H1 (cell line): Measurements from ENCODE around the gene KIR3DL1. TPM values are rescaled to one million over a fixed set of nuclear protein-coding genes. Genes with fewer than 3 reads are reported as not detected.

Experiments used
- CTCF ChIA-PET: fragments of 300-600 bp; sonication (Branson Sonifier 250); formaldehyde crosslinking; loops from one replicate; lab custom pipeline; 2021; ENCODE audit not compliant: partially characterized antibody; lab: Charles Lee
- POLR2A ChIA-PET: fragments of 300-600 bp; sonication (Branson Sonifier 250); formaldehyde crosslinking; loops from one replicate; lab custom pipeline; 2021; ENCODE audit warnings: inconsistent platforms; ENCODE audit not compliant: partially characterized antibody; lab: Charles Lee
- DNase-seq, 2 experiments: peaks; one replicate each; pipeline versions ENCODE4 v3.0.0 to v3.0.0-alpha.2; 2010 to 2022; ENCODE audit warnings: low spot score in 2 of 2, low read depth in 1 of 2, mixed read lengths in 1 of 2
- FAIRE-seq: peaks from 2 replicates; lab custom pipeline; 2011; peaks lifted over from hg19 to GRCh38; lab: Jason Lieb, UNC
- H2AFZ ChIP-seq: 2 replicates; pipeline ENCODE4 v1.8.1; 2012; ENCODE audit warnings: low read length, inconsistent platforms
- H2AK5ac ChIP-seq: 2 replicates; pipeline ENCODE4 v1.6.1; 2013; ENCODE audit warnings: low read depth, low read length
- H2BK120ac ChIP-seq: replicated peaks from 2 replicates; pipeline ENCODE3; 2013; ENCODE audit warnings: low read depth, low read length, inconsistent platforms
- H2BK12ac ChIP-seq: 2 replicates; pipeline ENCODE4 v1.6.1; 2013; ENCODE audit warnings: low read depth, low read length
- H2BK15ac ChIP-seq: 2 replicates; pipeline ENCODE4 v1.6.1; 2013; ENCODE audit warnings: low read length
- H2BK20ac ChIP-seq: 2 replicates; pipeline ENCODE4 v1.6.1; 2013; ENCODE audit warnings: low read length
- H2BK5ac ChIP-seq: 2 replicates; pipeline ENCODE4 v1.6.1; 2013; ENCODE audit warnings: low read depth, low read length
- H3K14ac ChIP-seq: 2 replicates; pipeline ENCODE4 v1.6.1; 2013; ENCODE audit warnings: inconsistent platforms; ENCODE audit not compliant: insufficient read length
- H3K18ac ChIP-seq: 2 replicates; pipeline ENCODE4 v1.6.1; 2013; ENCODE audit warnings: low read length; ENCODE audit errors: extremely low read depth
- H3K23ac ChIP-seq: 2 replicates; pipeline ENCODE4 v1.6.1; 2013; ENCODE audit warnings: inconsistent platforms; ENCODE audit not compliant: insufficient read length
- H3K23me2 ChIP-seq: 2 replicates; pipeline ENCODE4 v1.6.1; 2013; ENCODE audit warnings: low read depth, low read length
- H3K27ac ChIP-seq: 2 replicates; pipeline ENCODE4 v1.6.1; 2011; ENCODE audit warnings: low read depth, low read length, inconsistent platforms
- H3K27me3 ChIP-seq, 4 experiments: replicated peaks in 1 of 4; 1 replicate in 1 of 4; 2 replicates in 3 of 4; pipeline versions ENCODE4 v1.6.1 to v1.8.1; 2011 to 2013; ENCODE audit warnings: low read length in 3 of 4, mild to moderate bottlenecking in 3 of 4, inconsistent platforms in 2 of 4, mixed read lengths in 2 of 4, moderate library complexity in 1 of 4; ENCODE audit not compliant: control insufficient read depth in 3 of 4, insufficient read depth in 3 of 4; ENCODE audit errors: extremely low read depth in 1 of 4
- H3K36me3 ChIP-seq, 4 experiments: 2 replicates each; pipeline versions ENCODE4 v1.6.1 to v1.8.1; 2011 to 2013; ENCODE audit warnings: mild to moderate bottlenecking in 4 of 4, low read length in 3 of 4, moderate library complexity in 2 of 4, control low read depth in 1 of 4, inconsistent platforms in 1 of 4; ENCODE audit not compliant: insufficient read depth in 4 of 4, control insufficient read depth in 2 of 4
- H3K4ac ChIP-seq: replicated peaks from 2 replicates; pipeline ENCODE3; 2013; ENCODE audit warnings: low read length, low read depth, mixed read lengths, inconsistent platforms; ENCODE audit not compliant: insufficient read length
- H3K4me1 ChIP-seq, 4 experiments: replicated peaks in 1 of 4; 1 replicate in 1 of 4; 2 replicates in 3 of 4; pipeline versions ENCODE4 v1.6.1 to v1.8.1; 2011 to 2013; ENCODE audit warnings: low read length in 3 of 4, inconsistent platforms in 2 of 4, mixed read lengths in 1 of 4; ENCODE audit not compliant: insufficient read depth in 4 of 4, control insufficient read depth in 3 of 4
- H3K4me2 ChIP-seq, 2 experiments: 2 replicates each; pipeline versions ENCODE4 v1.6.1 to v1.8.1; 2011 to 2013; ENCODE audit warnings: low read depth in 2 of 2, low read length in 2 of 2, control low read depth in 1 of 2, inconsistent platforms in 1 of 2, mild to moderate bottlenecking in 1 of 2; ENCODE audit not compliant: insufficient read depth in 1 of 2
- H3K4me3 ChIP-seq, 4 experiments: fragments of 200-600, 300-600 bp in 1 of 4; sonication (generic), shearing (Covaris generic), sonication (Bioruptor Twin) in 1 of 4; 2 replicates each; pipeline versions ENCODE4 v1.5.1 to v1.8.1; 2011 to 2016; ENCODE audit warnings: low read length in 4 of 4, low read depth in 3 of 4, control low read depth in 2 of 4, inconsistent platforms in 2 of 4, mild to moderate bottlenecking in 2 of 4, mixed read lengths in 1 of 4, moderate library complexity in 1 of 4; ENCODE audit not compliant: insufficient read depth in 2 of 4; ENCODE audit errors: extremely low read depth in 1 of 4
- H3K56ac ChIP-seq: replicated peaks from 2 replicates; pipeline ENCODE3; 2013; ENCODE audit warnings: low read depth, mild to moderate bottlenecking, mixed read lengths, low read length, inconsistent platforms; ENCODE audit not compliant: insufficient read length
- H3K79me1 ChIP-seq: 2 replicates; pipeline ENCODE4 v1.6.1; 2013; ENCODE audit warnings: low read depth, low read length, control low read depth
- H3K79me2 ChIP-seq, 2 experiments: 2 replicates each; pipeline versions ENCODE4 v1.6.1 to v1.8.1; 2012 to 2013; ENCODE audit warnings: low read length in 2 of 2, mild to moderate bottlenecking in 2 of 2, inconsistent platforms in 1 of 2; ENCODE audit not compliant: insufficient read depth in 2 of 2, control insufficient read depth in 1 of 2
- H3K9ac ChIP-seq, 4 experiments: replicated peaks in 1 of 4; 1 replicate in 1 of 4; 2 replicates in 3 of 4; pipeline versions ENCODE4 v1.6.1 to v1.8.1; 2011 to 2013; ENCODE audit warnings: low read depth in 3 of 4, low read length in 3 of 4, control low read depth in 2 of 4, mild to moderate bottlenecking in 2 of 4, moderate library complexity in 2 of 4, inconsistent platforms in 1 of 4; ENCODE audit errors: extremely low read depth in 1 of 4
- H3K9me3 ChIP-seq, 2 experiments: 2 replicates each; pipeline versions ENCODE4 v1.6.1 to v1.8.1; 2012 to 2013; ENCODE audit warnings: mild to moderate bottlenecking in 2 of 2, moderate library complexity in 2 of 2, control low read depth in 1 of 2, inconsistent platforms in 1 of 2, low read depth in 1 of 2, low read length in 1 of 2, mixed read lengths in 1 of 2; ENCODE audit not compliant: insufficient read depth in 2 of 2
- H4K20me1 ChIP-seq, 2 experiments: replicated peaks in 1 of 2; 2 replicates each; pipeline versions ENCODE3 to v1.8.1; 2011 to 2013; ENCODE audit warnings: inconsistent platforms in 2 of 2, low read length in 2 of 2, mild to moderate bottlenecking in 1 of 2; ENCODE audit not compliant: insufficient read depth in 2 of 2, control insufficient read depth in 1 of 2
- H4K5ac ChIP-seq: 2 replicates; pipeline ENCODE4 v1.6.1; 2013; ENCODE audit warnings: low read length, low read depth, mixed read lengths, inconsistent platforms; ENCODE audit not compliant: insufficient read length
- H4K8ac ChIP-seq: 2 replicates; pipeline ENCODE4 v1.8.0; 2013; ENCODE audit warnings: mild to moderate bottlenecking, moderate library complexity, low read length, inconsistent platforms; ENCODE audit not compliant: insufficient read depth; ENCODE audit errors: extremely low read depth
- H4K91ac ChIP-seq: replicated peaks from 2 replicates; pipeline ENCODE3; 2013; ENCODE audit warnings: low read length, mixed read lengths, inconsistent platforms; ENCODE audit not compliant: insufficient read length
- CHD2 ChIP-seq: IDR thresholded peaks from 2 replicates; pipeline ENCODE4 v1.6.1; 2012; ENCODE audit warnings: low read length, improper control_type of control experiment
- HDAC2 ChIP-seq, 2 experiments: fragments of 300-600 bp in 1 of 2; sonication (generic) in 1 of 2; IDR thresholded peaks; 2 replicates each; pipeline ENCODE4 v1.6.1; 2011 to 2012; ENCODE audit warnings: low read depth in 2 of 2, low read length in 2 of 2, mild to moderate bottlenecking in 2 of 2, moderate library complexity in 2 of 2, borderline replicate concordance in 1 of 2, inconsistent platforms in 1 of 2
- KDM1A ChIP-seq: fragments of 200-600, 300-600 bp; sonication (generic); IDR thresholded peaks from 2 replicates; pipeline ENCODE4 v1.7.1; 2016; ENCODE audit warnings: mild to moderate bottlenecking, low read length, borderline replicate concordance
- WGBS, 2 experiments: shearing (Covaris generic) in 1 of 2; methylation state at CpG; one replicate each; pipeline versions ENCODE4 v1.1.6 to v1.1.7; 2013 to 2015; ENCODE audit warnings: low lambda C conversion rate in 2 of 2, mixed read lengths in 2 of 2, inconsistent platforms in 1 of 2, low coverage in 1 of 2, missing lambda C conversion rate in 1 of 2; ENCODE audit not compliant: insufficient replicate concordance in 2 of 2, insufficient coverage in 1 of 2, insufficient read length in 1 of 2; ENCODE audit errors: extremely low coverage in 1 of 2, missing lambda C conversion rate in 1 of 2; 5-methylcytosine and 5-hydroxymethylcytosine counted together
- polyA plus RNA-seq, 7 experiments: library from polyadenylated mRNA; depleted of rRNA in 3 of 7; stranded (reverse) in 5 of 7; unstranded in 2 of 7; fragments of >200 nt in 5 of 7; fragments of 200-250 nt in 2 of 7; gene quantifications; 1 replicate in 5 of 7; 2 replicates in 1 of 7; 4 replicates in 1 of 7; pipeline versions ENCODE4 v1.2.1 to v1.2.3, GENCODE V29; 2011 to 2013; ENCODE audit warnings: missing spikeins in 2 of 7, mixed read lengths in 2 of 7
- total RNA-seq: library from RNA; stranded (reverse); fragmentation: NEBNext Ultra II Directional; extraction: Animal tissue kit (Norgen Biotek cat#: 25700); gene quantifications from 2 replicates; pipeline ENCODE4 v1.2.1, GENCODE V29; 2021

The KIR3DL1 gene
- total and polyA plus RNA-seq, 2 of the 8 experiments (the other 6 are each of a cell fraction or from before 2014, with no cell fraction given) = not detected

GRCh38 chr19:54806516-54806838 is 9.8 kb upstream of the KIR3DL1 start:
- FAIRE-seq (no peak), DNase-seq (no peak)
- H3K4me2 ChIP-seq = no peak overlapping the region
- no peak overlapping the region for H2BK120ac ChIP-seq
- no peak for TF ChIP-seq HDAC2 (IDR thresholded peaks at IDR 0.05; ENCODE audit: borderline replicate concordance in 1 of 2, low read depth in 2 of 2, low read length in 2 of 2)
- TF ChIP-seq CHD2 = no peak
- no peak for TF ChIP-seq KDM1A
- ChIA-PET CTCF (no interaction called here), POLR2A (no interaction called here)
- H4K91ac ChIP-seq = no peak overlapping the region
- H3K4me1 ChIP-seq = no peaks in the 10 kb centered on the region
- H2AK5ac ChIP-seq = no peak overlapping the region
- no peak overlapping the region for H3K14ac ChIP-seq
- H4K20me1 ChIP-seq = no peaks in the 10 kb centered on the region
- no peaks in the 10 kb centered on the region for H3K23me2 ChIP-seq
- H3K9ac ChIP-seq = no peak overlapping the region
- no peak overlapping the region for H3K23ac ChIP-seq
- no peaks in the 10 kb centered on the region for H3K79me1 ChIP-seq
- H3K36me3 ChIP-seq = no peaks in the 10 kb centered on the region; a peak in 1 of 8 replicates
- H3K79me2 ChIP-seq = no peaks in the 10 kb centered on the region
- no peaks in the 10 kb centered on the region for H3K27me3 ChIP-seq
- no peak overlapping the region for H4K5ac ChIP-seq
- WGBS, 2 experiments = 63% methylated on average over 2 of the region's 2 CpGs; no CpG with 5 or more reads in 1 of the 2 experiments
- H2BK20ac ChIP-seq = no peak overlapping the region
- H2BK15ac ChIP-seq = no peak overlapping the region
- H2BK12ac ChIP-seq = no peak overlapping the region
- H2BK5ac ChIP-seq = no peak overlapping the region
- no peak overlapping the region for H3K4ac ChIP-seq
- no peak overlapping the region for H3K56ac ChIP-seq
- no peak overlapping the region for H2AFZ ChIP-seq
- H3K4me3 ChIP-seq = no peak overlapping the region
- H3K9me3 ChIP-seq = peaks cover 73 to 78% of the 10 kb centered on the region in 2 experiments
- H3K18ac ChIP-seq = no peak overlapping the region
- no peak overlapping the region for H3K27ac ChIP-seq
- H4K8ac ChIP-seq = no peak overlapping the region
